GM23338 (cell line): Measurements from ENCODE around the gene HOXB5. TPM values are rescaled to one million over a fixed set of nuclear protein-coding genes. Genes with fewer than 3 reads are reported as not detected.

ENCODE experiments used
- ATAC-seq: fragments of 200-7000 bp; cut with Tn5 transposase; 3 replicates; pipeline ENCODE4 v1.9.1; 2020
- DNase-seq: peaks from one replicate; pipeline ENCODE4 v3.0.0-alpha.2; 2015; ENCODE audit warnings: low spot score
- H2AFZ ChIP-seq: fragments of 200-600 bp; sonication (generic); 2 replicates; pipeline ENCODE4 v1.8.0; 2016; ENCODE audit warnings: antibody characterized with exemption, mild to moderate bottlenecking, moderate library complexity
- H3F3A ChIP-seq: fragments of 200-600 bp; sonication (generic); replicated peaks from 2 replicates; pipeline ENCODE4 v1.8.0; 2017; ENCODE audit warnings: antibody characterized with exemption, mixed run types, low read depth
- H3K27ac ChIP-seq: fragments of 200-600 bp; sonication (generic); 2 replicates; pipeline ENCODE4 v1.6.1; 2016; ENCODE audit warnings: low read depth
- H3K27me3 ChIP-seq: fragments of 200-600 bp; sonication (generic); 2 replicates; pipeline ENCODE4 v1.8.0; 2016; ENCODE audit warnings: mild to moderate bottlenecking, mixed run types, moderate library complexity; ENCODE audit not compliant: insufficient read depth
- H3K36me3 ChIP-seq: fragments of 200-600 bp; sonication (generic); 2 replicates; pipeline ENCODE4 v1.8.0; 2016; ENCODE audit warnings: mild to moderate bottlenecking; ENCODE audit not compliant: insufficient read depth
- H3K4me1 ChIP-seq: fragments of 200-600 bp; sonication (generic); 2 replicates; pipeline ENCODE4 v1.8.0; 2016; ENCODE audit warnings: mild to moderate bottlenecking, moderate library complexity; ENCODE audit not compliant: insufficient read depth
- H3K4me2 ChIP-seq: fragments of 200-600 bp; sonication (generic); 2 replicates; pipeline ENCODE4 v1.7.1; 2017; ENCODE audit warnings: mixed run types
- H3K4me3 ChIP-seq: fragments of 200-600 bp; sonication (generic); 2 replicates; pipeline ENCODE4 v1.6.1; 2016; ENCODE audit warnings: mixed run types
- H3K79me2 ChIP-seq: fragments of 200-600 bp; sonication (generic); replicated peaks from 2 replicates; pipeline ENCODE4 v1.8.0; 2017; ENCODE audit warnings: mild to moderate bottlenecking; ENCODE audit not compliant: insufficient read depth
- H3K9me2 ChIP-seq: fragments of 200-600 bp; sonication (generic); 2 replicates; pipeline ENCODE4 v1.8.0; 2017; ENCODE audit not compliant: insufficient read depth
- H4K20me1 ChIP-seq: fragments of 200-600 bp; sonication (generic); replicated peaks from 2 replicates; pipeline ENCODE4 v1.8.0; 2017; ENCODE audit warnings: mild to moderate bottlenecking; ENCODE audit not compliant: insufficient read depth
- H3K27ac Mint-ChIP-seq: 2 replicates; pipeline ENCODE4 v1.8.0; 2020; ENCODE audit warnings: inconsistent platforms, mild to moderate bottlenecking, moderate library complexity, mixed read lengths
- H3K27me3 Mint-ChIP-seq: 3 replicates; pipeline ENCODE4 v1.8.0; 2022; ENCODE audit warnings: low read depth, mild to moderate bottlenecking, moderate library complexity, mixed read lengths, inconsistent platforms; ENCODE audit not compliant: insufficient read depth, poor library complexity
- H3K36me3 Mint-ChIP-seq: 3 replicates; pipeline ENCODE4 v1.8.0; 2021; ENCODE audit warnings: low read depth, mild to moderate bottlenecking, inconsistent platforms, moderate library complexity, mixed read lengths
- H3K4me1 Mint-ChIP-seq: 3 replicates; pipeline ENCODE4 v1.8.0; 2020; ENCODE audit warnings: mild to moderate bottlenecking, inconsistent platforms, mixed read lengths
- H3K4me3 Mint-ChIP-seq: 3 replicates; pipeline ENCODE4 v1.8.0; 2021; ENCODE audit warnings: moderate library complexity, mild to moderate bottlenecking, inconsistent platforms, mixed read lengths
- H3K9me3 Mint-ChIP-seq: 3 replicates; pipeline ENCODE4 v1.8.0; 2020; ENCODE audit warnings: moderate library complexity, mild to moderate bottlenecking, inconsistent platforms, mixed read lengths
- CREB1 ChIP-seq: fragments of 250-450 bp; sonication (Bioruptor Pico); IDR thresholded peaks from 2 replicates; pipeline ENCODE4 v1.5.0; 2020; ENCODE audit warnings: low read depth, mild to moderate bottlenecking, moderate library complexity
- EZH2 ChIP-seq: fragments of 200-600 bp; sonication (generic); IDR thresholded peaks from one replicate; pipeline ENCODE4 v1.8.0; 2017; ENCODE audit warnings: antibody characterized with exemption, mild to moderate bottlenecking, low read depth; ENCODE audit not compliant: unreplicated experiment
- polyA plus RNA-seq: library from polyadenylated mRNA; unstranded; fragments of >200 nt; fragmentation: Nextera tagmentation; extraction: Ambion mirVana; gene quantifications from 2 replicates; pipeline ENCODE4 v1.2.1, GENCODE V29; 2016
- total RNA-seq: library from RNA; depleted of rRNA; stranded (reverse); fragments of >200 nt; shearing (Covaris generic); gene quantifications from 2 replicates; pipeline ENCODE4 v1.2.3, GENCODE V29; 2014
- TF ChIP-seq, protein P1 (sequence below): IDR thresholded peaks from one replicate; pipeline ENCODE4 v1.6.1; 2018; ENCODE audit warnings: antibody characterized with exemption; ENCODE audit not compliant: unreplicated experiment

The HOXB5 gene
- total and polyA plus RNA-seq, 2 experiments from 2014 or later = not detected

- Mint-ChIP-seq H3K4me1 (peaks cover 27% of the 10 kb centered on the region), H3K27me3 (peaks cover 99% of the 10 kb centered on the region), H3K27ac (no peak overlapping the region), H3K36me3 (peaks cover 3% of the 10 kb centered on the region; the same call in 1 of the 3 replicates), H3K4me3 (no peak overlapping the region), H3K9me3 (peaks cover 10% of the 10 kb centered on the region; the same call in 2 of the 3 replicates)
- Histone ChIP-seq H3K4me1 (peaks cover 35% of the 10 kb centered on the region), H4K20me1 (peaks cover 60% of the 10 kb centered on the region), H3K36me3 (no peaks in the 10 kb centered on the region), H3K4me3 (no peak overlapping the region), H3K9me2 (no peaks in the 10 kb centered on the region), H3K79me2 (no peaks in the 10 kb centered on the region), H3K27me3 (peaks cover 100% of the 10 kb centered on the region), H2AFZ (no peak overlapping the region), H3F3A (peaks cover 45% of the 10 kb centered on the region), H3K4me2 (peak overlapping the region; percentile 32; the same call in 1 of the 2 replicates), H3K27ac (no peak overlapping the region)
- DNase-seq = peak; percentile 58
- peak; percentile 96 for TF ChIP-seq EZH2
- TF ChIP-seq, protein P1, sequence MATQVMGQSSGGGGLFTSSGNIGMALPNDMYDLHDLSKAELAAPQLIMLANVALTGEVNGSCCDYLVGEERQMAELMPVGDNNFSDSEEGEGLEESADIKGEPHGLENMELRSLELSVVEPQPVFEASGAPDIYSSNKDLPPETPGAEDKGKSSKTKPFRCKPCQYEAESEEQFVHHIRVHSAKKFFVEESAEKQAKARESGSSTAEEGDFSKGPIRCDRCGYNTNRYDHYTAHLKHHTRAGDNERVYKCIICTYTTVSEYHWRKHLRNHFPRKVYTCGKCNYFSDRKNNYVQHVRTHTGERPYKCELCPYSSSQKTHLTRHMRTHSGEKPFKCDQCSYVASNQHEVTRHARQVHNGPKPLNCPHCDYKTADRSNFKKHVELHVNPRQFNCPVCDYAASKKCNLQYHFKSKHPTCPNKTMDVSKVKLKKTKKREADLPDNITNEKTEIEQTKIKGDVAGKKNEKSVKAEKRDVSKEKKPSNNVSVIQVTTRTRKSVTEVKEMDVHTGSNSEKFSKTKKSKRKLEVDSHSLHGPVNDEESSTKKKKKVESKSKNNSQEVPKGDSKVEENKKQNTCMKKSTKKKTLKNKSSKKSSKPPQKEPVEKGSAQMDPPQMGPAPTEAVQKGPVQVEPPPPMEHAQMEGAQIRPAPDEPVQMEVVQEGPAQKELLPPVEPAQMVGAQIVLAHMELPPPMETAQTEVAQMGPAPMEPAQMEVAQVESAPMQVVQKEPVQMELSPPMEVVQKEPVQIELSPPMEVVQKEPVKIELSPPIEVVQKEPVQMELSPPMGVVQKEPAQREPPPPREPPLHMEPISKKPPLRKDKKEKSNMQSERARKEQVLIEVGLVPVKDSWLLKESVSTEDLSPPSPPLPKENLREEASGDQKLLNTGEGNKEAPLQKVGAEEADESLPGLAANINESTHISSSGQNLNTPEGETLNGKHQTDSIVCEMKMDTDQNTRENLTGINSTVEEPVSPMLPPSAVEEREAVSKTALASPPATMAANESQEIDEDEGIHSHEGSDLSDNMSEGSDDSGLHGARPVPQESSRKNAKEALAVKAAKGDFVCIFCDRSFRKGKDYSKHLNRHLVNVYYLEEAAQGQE = no peak
- ATAC-seq = peak; percentile 19
Observed at GRCh38 chr17:48617471-48618255, 24.1 kb upstream of the HOXB5 start.

DNA sequence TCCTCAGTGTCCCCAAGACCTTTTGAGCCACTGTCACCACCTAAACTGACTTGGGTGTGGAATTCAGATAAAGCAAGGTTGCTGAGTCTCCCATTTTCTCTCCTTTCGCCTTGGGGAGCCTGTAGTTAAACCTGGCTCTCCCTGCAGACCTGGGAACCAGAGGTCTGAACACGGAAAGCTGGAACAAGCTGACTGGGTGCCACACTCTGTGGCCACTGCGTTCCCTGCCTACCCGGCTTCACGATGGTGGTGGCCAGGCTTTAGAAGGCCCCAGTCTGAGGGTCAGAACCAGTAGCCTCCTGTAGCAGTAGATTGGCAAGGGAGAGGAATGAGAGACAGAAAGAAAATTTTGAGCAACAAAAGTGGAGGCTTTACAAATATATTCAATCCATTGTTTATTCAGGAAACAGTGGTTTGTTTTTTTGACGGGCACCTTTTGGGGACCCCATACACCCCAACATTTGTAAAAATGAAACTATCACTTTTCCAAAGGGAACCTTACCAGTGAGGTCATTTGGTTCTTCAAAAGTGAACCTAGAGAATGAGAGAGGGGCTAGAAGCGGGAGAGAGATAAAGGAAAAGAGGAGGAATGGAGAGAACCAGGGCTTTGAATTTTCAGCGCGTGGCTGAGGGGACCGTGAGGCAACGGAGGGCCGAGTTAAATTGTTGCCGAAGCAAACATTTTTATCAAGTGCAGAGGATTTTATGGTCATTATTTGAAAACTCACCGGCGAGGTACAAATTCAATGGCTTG, 23.3 kb upstream of the HOXB5 start:
- no peak overlapping the region for H3K27ac Mint-ChIP-seq
- Histone ChIP-seq H3K9me2 (no peaks in the 10 kb centered on the region), H3K4me1 (peaks cover 39% of the 10 kb centered on the region), H2AFZ (no peak overlapping the region), H3F3A (peaks cover 42% of the 10 kb centered on the region), H3K79me2 (no peaks in the 10 kb centered on the region), H3K36me3 (no peaks in the 10 kb centered on the region), H4K20me1 (peaks cover 56% of the 10 kb centered on the region), H3K27me3 (peaks cover 100% of the 10 kb centered on the region), H3K4me3 (no peak overlapping the region), H3K4me2 (no peak overlapping the region), H3K27ac (no peak overlapping the region)
- ATAC-seq = no peak
- peaks cover 3% of the 10 kb centered on the region; the same call in 1 of the 3 replicates for H3K36me3 Mint-ChIP-seq
- H3K9me3 Mint-ChIP-seq = peaks cover 10% of the 10 kb centered on the region; the same call in 2 of the 3 replicates
- H3K4me3 Mint-ChIP-seq = no peak overlapping the region
- H3K27me3 Mint-ChIP-seq = peaks cover 99% of the 10 kb centered on the region
- TF ChIP-seq EZH2 (peak; percentile 97), CREB1 (CRISPR knock-in tag) (no peak)
- peaks cover 32% of the 10 kb centered on the region for H3K4me1 Mint-ChIP-seq
- no peak for DNase-seq
